ENCODE results near the gene PMM1.
A peak's percentile ranks its signal among the peaks of the same experiment; 100 is the strongest.

The PMM1 gene

DNA sequence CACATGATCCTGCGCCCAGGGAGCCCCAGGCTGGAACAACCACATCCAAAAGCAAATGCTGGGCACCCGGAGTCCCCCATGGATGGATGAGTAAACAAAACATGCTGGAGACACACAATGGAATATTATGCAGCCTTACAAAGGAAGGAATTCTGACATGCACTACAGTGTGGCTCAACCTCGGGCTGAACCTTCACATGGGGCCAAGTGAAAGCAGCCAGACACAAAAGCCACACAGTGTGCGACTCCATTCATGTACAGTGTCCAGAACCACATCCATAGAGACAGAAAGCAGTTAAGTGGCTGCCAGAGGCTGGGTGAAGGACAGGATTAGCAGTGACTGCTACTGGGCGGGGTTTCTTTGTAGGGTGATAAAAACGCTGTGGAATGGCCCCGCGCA is 55.4 kb downstream of the PMM1 start:
- no peak for DNase-seq

DNA sequence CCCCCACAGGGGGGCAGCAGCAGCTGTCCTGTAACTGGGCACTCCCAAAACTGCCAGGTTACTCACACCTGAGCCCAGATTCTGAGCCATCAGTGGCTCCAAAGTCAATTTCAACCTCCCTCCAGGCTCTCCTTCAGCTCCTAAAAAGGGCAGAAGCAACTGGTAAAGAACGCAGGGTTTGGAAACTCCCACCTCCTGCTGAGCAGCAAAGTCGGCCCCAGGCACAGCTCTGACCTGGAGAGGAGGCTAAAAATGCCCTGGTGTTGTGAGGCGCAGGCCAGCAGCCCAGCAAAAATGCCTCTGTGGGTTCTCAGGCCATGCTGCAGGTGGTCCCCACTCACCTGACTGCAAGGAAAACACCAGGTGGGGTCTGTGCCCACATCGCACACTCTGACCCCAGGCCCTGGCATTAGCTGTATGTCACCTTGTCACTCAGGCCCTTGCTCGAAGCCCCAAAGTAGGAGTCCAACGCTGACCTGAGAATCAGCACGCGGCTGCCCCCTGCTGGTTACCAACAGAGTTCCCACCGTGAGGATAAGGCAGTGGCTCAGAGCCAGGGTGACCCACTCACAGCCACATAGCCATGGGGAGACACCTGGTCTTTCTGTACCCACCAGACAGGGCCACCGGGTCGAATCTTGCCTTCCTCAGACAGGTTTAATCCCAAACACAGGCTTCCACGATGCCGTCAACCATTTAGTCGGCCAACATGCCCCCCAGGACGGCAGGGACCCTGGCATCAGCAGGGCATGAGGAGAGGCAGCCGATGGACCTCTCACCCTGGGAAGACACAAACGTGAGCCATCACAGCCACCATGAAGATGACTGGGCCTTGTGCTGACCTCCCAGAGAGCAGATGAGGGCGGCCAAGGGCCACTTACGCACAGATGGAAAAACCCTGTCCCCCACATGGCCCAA is 56.5 kb downstream of the PMM1 start:
- peak; percentile 80 for DNase-seq

DNA sequence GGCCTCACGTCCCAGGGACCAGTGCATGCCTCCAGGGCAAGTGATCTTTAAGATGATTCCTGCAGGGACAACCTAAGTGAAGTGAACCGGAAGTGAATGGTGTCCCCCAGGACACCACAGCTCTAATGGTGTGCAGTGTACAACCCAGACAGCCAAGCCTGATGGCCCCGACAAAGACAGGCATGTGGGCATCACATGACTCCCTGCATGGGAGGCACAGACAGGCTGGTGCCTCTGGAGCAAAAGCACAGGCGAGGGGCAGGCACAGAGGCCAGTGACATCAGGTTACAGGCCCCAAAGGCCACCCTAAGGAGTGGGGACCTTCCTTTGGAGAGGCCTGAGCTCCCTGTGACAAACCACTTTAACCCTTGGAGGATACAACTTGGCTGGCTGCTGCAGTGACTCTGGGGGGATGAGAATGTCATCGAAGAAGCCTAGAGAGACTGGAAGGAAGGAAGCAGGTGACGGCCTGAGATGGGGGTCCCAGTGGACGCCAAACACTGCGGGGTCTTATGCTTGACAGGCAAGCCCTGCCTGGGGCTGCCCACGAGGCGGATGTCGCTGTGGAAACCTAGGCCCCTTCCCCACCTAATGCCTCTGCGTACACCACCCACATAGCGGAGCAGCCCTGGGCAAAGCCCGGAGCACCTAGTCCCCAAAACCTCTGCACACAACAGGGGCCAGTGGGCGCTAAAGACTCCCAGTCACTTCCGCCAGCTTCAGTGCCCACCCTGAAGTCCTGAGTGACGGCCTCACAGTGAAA is 57.7 kb downstream of the PMM1 start:
- DNase-seq = no peak

DNA sequence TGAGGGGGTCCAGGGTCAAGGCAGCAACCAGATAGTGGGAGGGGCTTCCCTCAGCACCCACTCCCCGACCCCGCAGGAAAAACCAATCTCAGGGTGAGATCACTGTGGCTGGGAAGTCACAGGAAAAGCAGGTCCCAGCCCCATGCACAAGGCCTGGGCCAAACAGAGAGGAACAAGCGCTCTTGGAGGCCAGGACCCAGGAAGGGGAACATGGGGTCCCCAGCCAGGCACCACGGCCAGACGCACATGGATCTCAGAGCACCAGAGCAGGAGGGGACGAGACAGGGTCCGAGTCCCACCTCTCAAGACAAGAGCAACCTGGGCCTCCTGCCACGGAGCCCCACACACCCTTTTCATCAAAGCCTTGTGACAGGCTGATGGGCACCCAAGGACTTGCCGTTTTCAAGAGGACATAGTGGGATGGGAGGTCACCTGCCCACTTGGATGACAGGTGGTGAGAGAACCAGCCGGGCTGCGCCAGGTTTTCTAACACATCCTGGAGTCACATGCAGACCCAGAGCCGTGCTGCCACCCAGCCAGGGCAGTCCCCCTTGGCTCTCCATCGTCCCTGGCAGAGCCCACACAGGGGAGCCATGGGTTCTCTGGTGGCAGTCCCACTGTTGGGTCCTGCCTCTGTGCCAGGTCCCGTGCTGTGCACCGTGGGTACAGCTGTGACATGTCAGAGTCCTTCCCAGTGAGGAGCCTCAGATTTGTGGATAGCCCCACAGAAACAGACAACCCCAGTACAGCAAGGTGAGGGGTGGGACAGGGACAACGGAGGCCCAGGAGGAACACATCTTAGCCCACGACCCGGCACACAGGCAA is 58.5 kb downstream of the PMM1 start:
- DNase-seq = no peak

DNA sequence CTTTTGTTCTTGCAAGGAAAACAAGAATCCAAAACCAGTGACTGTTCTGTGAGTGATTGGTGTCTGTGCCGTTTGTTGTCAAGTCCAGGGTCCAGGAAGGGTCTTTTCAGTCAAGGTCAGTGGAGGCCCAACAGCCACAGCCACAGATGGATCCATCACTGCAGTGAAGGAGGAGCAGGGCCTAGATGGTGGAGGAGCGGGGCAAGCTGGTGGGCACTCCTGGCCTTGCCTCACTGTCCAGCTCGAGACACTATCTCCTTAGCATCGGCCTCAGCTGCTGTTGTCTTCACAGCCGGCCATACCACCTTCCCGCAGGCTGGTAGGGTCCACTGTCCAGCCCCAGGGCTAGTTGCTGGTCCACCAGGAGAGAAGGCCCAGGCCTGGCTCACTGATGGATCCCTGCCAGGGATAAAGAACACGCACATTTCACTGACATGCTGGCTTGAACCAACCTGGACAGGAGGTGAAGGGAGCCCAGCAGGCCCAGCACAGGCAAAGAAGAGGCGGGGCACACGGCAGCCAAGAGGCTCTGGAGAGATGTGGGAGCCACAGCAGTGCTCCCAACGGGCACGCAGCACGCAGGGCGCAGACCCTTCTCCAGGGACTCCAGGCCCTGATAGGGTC is 60.6 kb downstream of the PMM1 start:
- DNase-seq = no peak

DNA sequence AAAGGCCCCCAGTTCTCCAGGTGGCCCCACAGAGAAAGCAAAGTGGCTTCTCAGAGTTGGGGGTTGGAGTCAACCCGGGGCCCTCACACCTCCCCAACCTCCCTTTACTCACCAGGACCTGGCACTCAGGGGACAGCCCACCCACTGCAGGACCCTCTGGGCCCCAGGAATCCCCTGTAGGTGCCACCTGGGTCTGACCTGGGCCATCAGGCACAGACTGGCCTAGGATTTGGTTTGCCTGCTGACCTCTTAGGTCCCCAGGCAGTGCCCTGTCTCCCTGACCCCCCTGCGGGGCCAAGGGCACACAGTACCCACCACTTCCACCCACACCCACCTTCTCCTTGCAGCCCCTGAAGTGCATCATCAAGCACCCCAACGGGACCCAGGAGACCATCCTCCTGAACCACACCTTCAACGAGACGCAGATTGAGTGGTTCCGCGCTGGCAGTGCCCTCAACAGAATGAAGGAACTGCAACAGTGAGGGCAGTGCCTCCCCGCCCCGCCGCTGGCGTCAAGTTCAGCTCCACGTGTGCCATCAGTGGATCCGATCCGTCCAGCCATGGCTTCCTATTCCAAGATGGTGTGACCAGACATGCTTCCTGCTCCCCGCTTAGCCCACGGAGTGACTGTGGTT is 61.4 kb downstream of the PMM1 start:
- DNase-seq = no peak

All from activated CD4-positive, alpha-beta T cell treated with anti-CD3 and anti-CD28 coated beads, Interleukin-10, Interleukin-2, amounts not matched to agents 100 ng/mL and 50 ng/mL, durations not matched to agents 16 hours and 8 hours (primary cell).